HEK293 (cell line): ENCODE results near the gene B4GAT1.
A peak's percentile ranks its signal among the peaks of the same experiment; 100 is the strongest.

ENCODE experiments used
- CTCF ChIP-seq: fragments of 450-650 bp; formaldehyde crosslinking; IDR thresholded peaks from 2 replicates; pipeline ENCODE4 v1.5.1; 2016; ENCODE audit warnings: missing biosample characterization, missing genetic modification characterization
- SETDB1 ChIP-seq: IDR thresholded peaks from one replicate; pipeline ENCODE4 v1.6.1; 2017; ENCODE audit warnings: mild to moderate bottlenecking, low read length, moderate library complexity, mixed read lengths; ENCODE audit not compliant: insufficient read length
- ZBTB8A ChIP-seq: fragments of 450-650 bp; formaldehyde crosslinking; IDR thresholded peaks from 2 replicates; pipeline ENCODE4 v1.5.1; 2016; ENCODE audit warnings: missing biosample characterization, missing genetic modification characterization
- ZNF140 ChIP-seq: fragments of 450-650 bp; formaldehyde crosslinking; IDR thresholded peaks from 2 replicates; pipeline ENCODE4 v1.5.1; 2016; ENCODE audit warnings: missing biosample characterization, missing genetic modification characterization
- ZNF280D ChIP-seq: fragments of 450-650 bp; formaldehyde crosslinking; IDR thresholded peaks from 2 replicates; pipeline ENCODE4 v1.5.1; 2016; ENCODE audit warnings: missing biosample characterization, missing genetic modification characterization
- ZNF473 ChIP-seq: fragments of 450-650 bp; formaldehyde crosslinking; IDR thresholded peaks from 2 replicates; pipeline ENCODE4 v1.5.1; 2017; ENCODE audit warnings: missing biosample characterization, missing genetic modification characterization
- ZNF488 ChIP-seq: fragments of 450-650 bp; formaldehyde crosslinking; IDR thresholded peaks from 2 replicates; pipeline ENCODE4 v1.5.1; 2016; ENCODE audit warnings: missing biosample characterization, missing genetic modification characterization
- ZNF521 ChIP-seq: fragments of 450-650 bp; formaldehyde crosslinking; IDR thresholded peaks from 2 replicates; pipeline ENCODE4 v1.5.1; 2017; ENCODE audit warnings: missing biosample characterization, mild to moderate bottlenecking, missing genetic modification characterization
- ZNF677 ChIP-seq: fragments of 450-650 bp; IDR thresholded peaks from 2 replicates; pipeline ENCODE4 v1.5.0; 2018; ENCODE audit warnings: missing biosample characterization, mild to moderate bottlenecking, missing genetic modification characterization, moderate library complexity

DNA sequence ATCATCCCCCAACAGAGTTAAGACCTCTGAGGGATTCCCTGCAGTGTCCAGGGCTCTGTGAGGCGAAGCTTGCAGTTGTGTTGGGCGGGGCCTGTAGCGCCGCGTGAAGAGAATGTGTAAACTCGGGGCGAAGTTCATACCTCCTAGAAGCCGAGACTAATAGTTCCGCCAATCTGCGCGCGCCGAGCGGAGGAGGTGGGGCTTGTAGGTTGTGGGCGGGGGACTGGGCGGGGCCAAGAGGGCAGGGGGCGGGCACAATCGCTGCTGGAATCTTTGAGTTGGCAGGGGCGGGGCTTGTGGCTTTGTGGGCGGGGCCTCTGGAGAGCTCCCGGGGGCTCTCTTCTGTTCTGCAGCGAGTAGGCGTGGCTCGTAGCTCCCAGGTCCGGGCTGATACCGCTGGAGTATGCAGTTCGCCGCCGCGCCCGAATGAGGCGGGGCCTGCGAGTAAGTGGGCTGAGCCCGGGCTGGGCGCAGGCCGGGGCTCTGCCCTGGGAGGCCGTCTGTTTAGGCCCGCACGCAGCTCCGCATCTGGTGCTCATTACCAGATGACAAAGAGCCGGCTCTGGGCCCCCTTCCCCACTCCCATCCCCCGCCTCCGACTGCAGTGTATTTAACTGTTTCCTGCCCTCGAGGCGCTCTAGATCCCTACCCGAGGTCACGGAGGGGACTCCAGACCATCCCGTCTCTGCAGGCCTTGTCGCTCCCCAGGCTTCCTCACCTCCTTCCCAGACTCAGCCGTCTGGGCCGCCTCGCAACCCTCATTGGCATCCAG is 34.7 kb downstream of the B4GAT1 start:
- TF ChIP-seq ZNF280D (tag by site-specific recombination) (no peak), ZBTB8A (tag by site-specific recombination) (peak; percentile 98), ZNF677 (tag by site-specific recombination) (no peak), ZNF521 (tag by site-specific recombination) (no peak), SETDB1 (no peak), CTCF (tag by site-specific recombination) (no peak), ZNF140 (tag by site-specific recombination) (no peak), ZNF473 (no peak), ZNF488 (tag by site-specific recombination) (no peak)
